ENCODE results near the gene PLA2G3. TPM values are rescaled to one million over a fixed set of nuclear protein-coding genes. Genes with fewer than 3 reads are reported as not detected.

Gene PLA2G3
- total and polyA plus RNA-seq, 2 donors (not counting 3 experiments of a cell fraction or from before 2014, with no cell fraction given): 0.75 to 0.84 TPM

- POLR2A ChIA-PET: no interaction called here
- DNase-seq (ENCODE audit: low read depth, low spot score) (no peak), FAIRE-seq (no peak)
- no peak overlapping the region for H3K4me2 ChIP-seq (ENCODE audit: insufficient read depth, low read length)
- dilution Hi-C loops (cut with MboI; ENCODE audit: extremely low pct_ligation_motif_present, low sequenced_read_pairs): no loop called here
- no peaks in the 10 kb centered on the region for H3K9me3 ChIP-seq (replicated peaks; ENCODE audit: control insufficient read depth, insufficient read depth, low read length)
- H3K4me3 ChIP-seq (replicated peaks in 1 of 3; ENCODE audit: insufficient read depth in 1 of 3, low read depth in 1 of 3, low read length in 3 of 3): no peak overlapping the region
- H3K4me1 ChIP-seq (ENCODE audit: control insufficient read depth, extremely low read depth, insufficient read depth, low read length): no peaks in the 10 kb centered on the region
- H3K9ac ChIP-seq (replicated peaks; ENCODE audit: extremely low read depth, insufficient read depth, low read length): no peak overlapping the region
- H3K36me3 ChIP-seq (ENCODE audit: control insufficient read depth in 2 of 2, extremely low read depth in 1 of 2, insufficient read depth in 2 of 2, low read length in 2 of 2): no peaks in the 10 kb centered on the region
- H2AFZ ChIP-seq (ENCODE audit: low read depth, low read length): no peak overlapping the region
- CTCF ChIA-PET: interaction anchor here (1.6 kb wide), 1 partner anchor 14 kb away, joined by 6 read pairs; the partner anchor contains the start of gene SELENOM
- H3K9me1 ChIP-seq (replicated peaks; ENCODE audit: control insufficient read depth, extremely low read depth, insufficient read depth, low read length): no peaks in the 10 kb centered on the region
- no peak overlapping the region for H3K27ac ChIP-seq (ENCODE audit: insufficient read depth, low read depth, low read length)
- no peaks in the 10 kb centered on the region for H3K79me2 ChIP-seq (ENCODE audit: control insufficient read depth, insufficient read depth, low read length)
- no TSS peak for BruUV-seq (replicated peaks)
- TF ChIP-seq GATA2 (IDR thresholded peaks at IDR 0.05; ENCODE audit: insufficient read depth, insufficient read length, low read depth, low read length) (no peak), MYC (IDR thresholded peaks at IDR 0.05; ENCODE audit: low read depth, low read length) (no peak), CTCF (IDR thresholded peaks at IDR 0.05; ENCODE audit: extremely low read depth in 1 of 2, insufficient read depth in 1 of 2, low read depth in 1 of 2, low read length in 2 of 2) (no peak), EZH2 (IDR thresholded peaks at IDR 0.05; ENCODE audit: borderline replicate concordance, low read depth, low read length, severe bottlenecking) (no peak), FOS (IDR thresholded peaks at IDR 0.05; ENCODE audit: borderline replicate concordance, insufficient read depth, low read length) (no peak), POLR2A (IDR thresholded peaks at IDR 0.05; ENCODE audit: low read depth, low read length) (no peak), MAX (IDR thresholded peaks at IDR 0.05; ENCODE audit: insufficient read depth, insufficient read length) (no peak), POLR2AphosphoS5 (IDR thresholded peaks at IDR 0.05; ENCODE audit: insufficient read depth, low read depth, low read length) (no peak), JUN (IDR thresholded peaks at IDR 0.05; ENCODE audit: borderline replicate concordance, insufficient read depth, insufficient read length, low read depth) (no peak)
- intact Hi-C loops (cut with micrococcal nuclease): no loop called here
- H3K27me3 ChIP-seq (ENCODE audit: control insufficient read depth in 2 of 2, insufficient read depth in 2 of 2, low read length in 2 of 2): peaks cover 0 to 4% of the 10 kb centered on the region in 2 experiments
- H4K20me1 ChIP-seq (replicated peaks; ENCODE audit: control insufficient read depth, extremely low read depth, insufficient read depth, low read length): no peaks in the 10 kb centered on the region
Measured at GRCh38 chr22:31121403-31121802, 18.9 kb downstream of the PLA2G3 start.
